Measurements from ENCODE around the gene IRF7.

Gene IRF7

GRCh38 chr11:619628-620050, 3.9 kb upstream of the IRF7 start:
- no peak for TF ChIP-seq CTCF (IDR thresholded peaks at IDR 0.05; ENCODE audit: low read depth, low read length)
- no peak for DNase-seq (ENCODE audit: extremely low read depth, low read depth)

- no peak for TF ChIP-seq CTCF (IDR thresholded peaks at IDR 0.05; ENCODE audit: low read depth, low read length)
- DNase-seq (ENCODE audit: extremely low read depth, low read depth), result no peak
These were observed 3.3 kb upstream of the IRF7 start for GRCh38 chr11:618856-619627.

- no peak for DNase-seq (ENCODE audit: extremely low read depth, low read depth)
- no peak for TF ChIP-seq CTCF (IDR thresholded peaks at IDR 0.05; ENCODE audit: low read depth, low read length)
These were observed 2.3 kb upstream of the IRF7 start for GRCh38 chr11:617912-618682.

GRCh38 chr11:617199-617911, 1.6 kb upstream of the IRF7 start:
- no peak for DNase-seq (ENCODE audit: extremely low read depth, low read depth)
- TF ChIP-seq CTCF (IDR thresholded peaks at IDR 0.05; ENCODE audit: low read depth, low read length), result no peak

GRCh38 chr11:616320-617198, 809 bp upstream of the IRF7 start:
- no peak for TF ChIP-seq CTCF (IDR thresholded peaks at IDR 0.05; ENCODE audit: low read depth, low read length)
- DNase-seq (ENCODE audit: extremely low read depth, low read depth), result no peak

- no peak for DNase-seq (ENCODE audit: extremely low read depth, low read depth)
- no peak for TF ChIP-seq CTCF (IDR thresholded peaks at IDR 0.05; ENCODE audit: low read depth, low read length)
These were observed 887 bp downstream of the IRF7 start for GRCh38 chr11:614623-615503.
